UCSD-AML1 (cell line): ENCODE results near the gene STARD13.

ENCODE experiments used
- DNase-seq: peaks from one replicate; lab custom pipeline; 2025; ENCODE audit not compliant: unreplicated experiment; lab: John Stamatoyannopoulos, UW

Gene STARD13, protein sequence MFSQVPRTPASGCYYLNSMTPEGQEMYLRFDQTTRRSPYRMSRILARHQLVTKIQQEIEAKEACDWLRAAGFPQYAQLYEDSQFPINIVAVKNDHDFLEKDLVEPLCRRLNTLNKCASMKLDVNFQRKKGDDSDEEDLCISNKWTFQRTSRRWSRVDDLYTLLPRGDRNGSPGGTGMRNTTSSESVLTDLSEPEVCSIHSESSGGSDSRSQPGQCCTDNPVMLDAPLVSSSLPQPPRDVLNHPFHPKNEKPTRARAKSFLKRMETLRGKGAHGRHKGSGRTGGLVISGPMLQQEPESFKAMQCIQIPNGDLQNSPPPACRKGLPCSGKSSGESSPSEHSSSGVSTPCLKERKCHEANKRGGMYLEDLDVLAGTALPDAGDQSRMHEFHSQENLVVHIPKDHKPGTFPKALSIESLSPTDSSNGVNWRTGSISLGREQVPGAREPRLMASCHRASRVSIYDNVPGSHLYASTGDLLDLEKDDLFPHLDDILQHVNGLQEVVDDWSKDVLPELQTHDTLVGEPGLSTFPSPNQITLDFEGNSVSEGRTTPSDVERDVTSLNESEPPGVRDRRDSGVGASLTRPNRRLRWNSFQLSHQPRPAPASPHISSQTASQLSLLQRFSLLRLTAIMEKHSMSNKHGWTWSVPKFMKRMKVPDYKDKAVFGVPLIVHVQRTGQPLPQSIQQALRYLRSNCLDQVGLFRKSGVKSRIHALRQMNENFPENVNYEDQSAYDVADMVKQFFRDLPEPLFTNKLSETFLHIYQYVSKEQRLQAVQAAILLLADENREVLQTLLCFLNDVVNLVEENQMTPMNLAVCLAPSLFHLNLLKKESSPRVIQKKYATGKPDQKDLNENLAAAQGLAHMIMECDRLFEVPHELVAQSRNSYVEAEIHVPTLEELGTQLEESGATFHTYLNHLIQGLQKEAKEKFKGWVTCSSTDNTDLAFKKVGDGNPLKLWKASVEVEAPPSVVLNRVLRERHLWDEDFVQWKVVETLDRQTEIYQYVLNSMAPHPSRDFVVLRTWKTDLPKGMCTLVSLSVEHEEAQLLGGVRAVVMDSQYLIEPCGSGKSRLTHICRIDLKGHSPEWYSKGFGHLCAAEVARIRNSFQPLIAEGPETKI

DNA sequence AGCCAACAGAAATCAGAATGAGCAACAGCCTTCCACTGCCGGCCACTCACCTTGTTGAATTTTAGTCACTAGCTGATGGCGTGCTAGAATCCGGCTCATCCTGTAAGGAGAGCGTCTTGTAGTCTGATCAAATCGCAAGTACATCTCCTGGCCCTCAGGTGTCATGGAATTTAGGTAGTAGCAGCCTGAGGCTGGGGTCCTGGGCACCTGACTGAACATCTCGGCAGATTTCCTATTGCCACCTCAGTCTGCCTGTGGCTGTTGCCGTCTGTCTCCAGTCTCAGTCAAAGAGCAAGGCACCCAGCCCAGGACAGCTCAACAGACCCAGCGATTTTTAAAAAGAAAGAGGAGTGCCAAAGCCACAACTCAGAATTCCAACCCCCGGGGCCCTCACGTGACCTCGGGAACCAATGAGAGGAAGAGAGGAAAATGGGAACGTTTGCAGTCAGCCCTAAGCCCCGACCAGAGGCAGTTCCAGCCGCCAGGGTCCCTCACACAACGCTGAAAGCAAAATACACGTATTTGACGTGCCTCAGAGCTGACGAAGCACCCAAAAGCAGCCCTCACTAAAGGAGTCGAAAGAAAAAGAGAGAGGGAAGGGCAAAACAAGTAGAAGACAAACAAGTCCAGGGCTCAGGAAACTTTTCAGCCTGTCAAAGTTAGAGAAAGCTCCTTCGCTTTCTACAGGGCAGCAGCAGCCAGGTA is at the start of gene STARD13:
STARD13 (minus strand) TSS at position 336 of the 705 bp plus-strand sequence; CDS start at position 219, 117 bp downstream.
- DNase-seq: no peak

DNA sequence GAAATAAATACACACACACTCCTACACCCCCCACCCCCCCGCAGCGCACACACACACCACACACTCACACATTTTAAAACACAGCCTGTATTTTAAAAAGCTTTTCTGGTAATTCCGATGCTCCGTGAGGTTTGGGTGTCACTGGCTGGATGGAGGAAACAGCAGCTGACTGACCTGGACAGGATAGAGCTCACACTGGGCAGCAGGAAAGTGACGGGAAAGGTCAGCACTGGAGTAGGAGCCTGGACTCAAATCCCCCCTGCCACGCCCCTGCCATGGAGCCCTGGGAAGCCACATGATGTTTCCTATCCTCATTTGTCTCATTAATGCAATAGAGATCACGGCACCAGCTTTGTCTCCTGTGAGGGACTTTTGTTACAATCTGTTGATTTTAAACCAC is 49.3 kb upstream of the STARD13 start:
- DNase-seq: no peak

DNA sequence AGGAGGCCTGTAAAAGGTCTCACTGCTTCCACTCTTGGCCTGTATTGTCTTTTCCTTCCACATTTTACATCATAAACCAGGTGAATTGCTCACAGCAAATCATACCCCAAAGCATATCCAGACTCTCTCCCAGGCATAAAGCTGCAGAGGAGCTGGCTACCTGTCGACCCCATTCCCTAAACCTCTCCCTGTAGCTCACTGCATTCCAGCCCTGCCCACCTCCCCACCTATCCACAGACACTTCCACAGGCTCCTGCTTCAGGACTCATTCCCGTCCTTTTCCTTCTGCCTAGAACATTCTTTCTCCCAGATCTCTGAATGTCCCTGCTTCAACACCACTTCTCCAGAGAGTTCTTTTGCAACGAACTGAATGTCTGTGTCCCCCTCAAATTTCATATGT is 46.4 kb upstream of the STARD13 start:
- DNase-seq: no peak

DNA sequence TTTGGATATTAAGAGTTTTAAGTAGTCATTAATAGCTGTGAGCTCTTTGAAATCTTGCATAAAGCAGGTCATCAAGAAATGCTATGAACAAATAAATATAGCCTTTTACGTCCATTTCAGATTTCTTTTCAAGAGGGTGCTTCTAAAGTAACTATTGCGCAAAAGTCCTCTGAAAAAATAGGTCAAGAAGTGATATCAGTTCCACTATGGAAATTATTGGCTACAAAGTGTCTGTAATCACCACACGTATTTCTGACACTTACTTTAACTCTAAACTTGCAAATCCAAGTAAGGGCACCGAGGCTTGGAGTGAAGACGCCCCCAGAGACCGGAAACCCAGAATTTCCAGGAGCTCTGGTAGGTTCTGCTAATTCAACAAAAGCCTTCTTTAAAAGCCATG is 44.9 kb upstream of the STARD13 start:
- DNase-seq: no peak

DNA sequence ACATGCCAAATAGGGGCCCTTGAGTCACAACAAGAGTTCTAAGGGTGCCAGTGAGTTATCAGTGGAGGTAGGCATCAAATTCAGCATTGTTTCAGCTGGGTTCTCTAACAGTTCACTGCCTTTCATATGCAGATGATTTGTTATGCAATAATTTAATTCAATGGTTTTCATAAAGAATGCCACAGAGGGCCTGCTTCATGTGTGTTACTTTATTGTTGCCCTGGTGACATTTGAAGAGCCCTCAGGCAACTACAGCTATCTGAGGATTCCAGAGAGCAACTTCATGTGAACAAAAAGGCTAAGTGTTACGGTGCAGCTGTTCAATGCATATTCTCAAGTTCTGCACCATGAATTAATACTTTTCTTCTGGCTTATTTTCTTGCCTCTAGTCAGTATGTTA is 43.1 kb upstream of the STARD13 start:
- no peak for DNase-seq

DNA sequence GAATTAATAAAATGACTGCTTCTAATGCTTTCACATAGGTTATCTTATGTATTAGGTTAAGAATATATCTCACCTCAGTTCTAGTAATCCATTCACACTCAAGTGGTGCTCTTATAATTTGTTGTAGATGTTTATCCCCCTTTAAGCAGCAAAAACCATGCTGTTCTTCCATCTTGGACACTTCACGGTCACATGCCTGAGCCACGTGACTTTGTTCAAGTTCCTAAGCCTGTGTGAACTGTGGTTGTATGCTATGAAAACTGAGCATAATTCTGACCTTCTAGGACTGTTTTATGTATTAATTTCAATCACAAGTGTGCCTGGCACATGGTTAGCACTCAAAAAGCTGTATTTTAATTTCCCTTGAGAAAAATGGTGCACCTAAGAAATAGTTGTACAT is 41.2 kb upstream of the STARD13 start:
- no peak for DNase-seq

DNA sequence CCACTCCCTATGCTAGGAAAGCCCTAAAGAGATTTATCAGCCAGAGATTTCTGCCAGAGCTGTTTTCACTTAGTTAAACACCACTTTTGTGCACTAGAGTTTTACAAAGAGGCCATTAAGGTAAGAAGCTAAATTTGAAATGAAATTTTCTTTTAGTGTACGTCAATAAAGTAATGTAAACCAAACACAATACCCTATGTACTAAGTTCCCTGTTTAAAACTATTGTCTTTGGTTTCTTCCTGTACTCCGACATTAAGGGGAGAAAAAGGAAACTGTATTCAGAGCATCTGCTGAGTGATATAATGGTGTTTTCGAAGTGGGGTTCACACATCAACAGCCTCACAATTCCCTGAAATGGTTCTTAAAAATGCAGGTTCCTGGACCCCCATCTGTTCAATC is 40.7 kb upstream of the STARD13 start:
- DNase-seq: no peak

DNA sequence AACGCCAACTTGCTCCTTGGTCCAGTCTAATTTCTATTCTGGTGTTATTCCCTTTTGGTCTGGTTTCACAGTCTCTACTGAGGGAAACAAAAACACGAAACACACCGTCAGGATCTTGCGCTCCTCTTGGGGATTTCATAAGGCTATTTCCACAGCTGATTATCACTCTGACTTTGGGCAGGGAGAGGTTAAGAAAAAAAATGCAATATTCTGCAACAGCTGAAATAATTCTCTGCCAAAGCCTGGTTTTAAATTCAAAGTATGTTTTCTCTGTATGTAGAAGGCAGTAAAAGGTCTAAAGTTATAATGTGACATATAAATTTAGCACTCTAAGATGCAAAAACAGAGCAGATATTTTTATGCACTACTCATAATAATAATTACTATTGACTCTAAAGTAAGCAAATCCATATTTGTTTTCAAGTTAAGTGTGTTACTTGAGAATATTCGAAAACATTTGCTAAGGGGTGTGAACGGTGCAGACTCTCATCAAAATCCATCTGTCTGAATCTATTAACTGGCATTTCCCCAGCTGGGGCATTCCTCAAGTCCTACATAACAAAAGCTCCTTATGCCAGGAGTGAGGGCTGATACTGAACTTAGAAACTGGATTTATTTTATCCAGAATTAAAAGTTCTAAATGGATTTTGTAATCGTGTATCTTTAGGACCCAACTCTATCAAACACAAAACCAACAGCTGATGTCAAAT is 38.4 kb upstream of the STARD13 start:
- DNase-seq: no peak

DNA sequence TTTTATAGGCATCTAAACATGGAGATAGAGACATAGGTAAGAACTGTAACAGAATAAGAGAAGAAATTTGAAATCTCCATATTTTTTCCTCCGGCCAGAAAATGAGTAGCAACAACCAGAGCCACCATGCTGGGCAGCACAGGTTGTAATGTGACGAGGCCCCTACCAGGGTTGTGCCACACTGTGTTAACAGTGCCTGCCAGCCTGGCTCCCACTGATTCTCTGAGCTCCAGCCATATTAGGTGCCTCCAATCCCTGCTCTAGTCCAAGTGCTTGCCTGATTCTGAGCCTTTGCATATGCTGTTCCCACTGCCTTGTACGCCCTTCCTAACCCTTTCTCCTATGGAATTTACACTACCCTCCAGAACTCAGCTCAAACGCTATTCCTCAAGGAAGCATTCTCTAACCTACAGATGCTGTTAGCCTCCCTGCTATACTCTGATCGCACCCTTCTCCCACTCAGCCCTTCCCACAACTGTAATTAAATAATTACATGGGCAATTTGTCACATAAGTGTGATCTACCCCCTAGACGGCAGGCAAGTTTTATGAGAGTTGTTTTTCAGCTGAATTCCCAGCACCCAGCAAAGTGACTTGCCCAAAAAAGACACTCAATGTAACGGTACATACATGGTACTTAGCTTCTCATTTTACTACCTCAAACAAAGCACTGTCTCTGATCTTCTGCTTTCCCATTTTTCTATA is 37.6 kb upstream of the STARD13 start:
- DNase-seq: no peak

DNA sequence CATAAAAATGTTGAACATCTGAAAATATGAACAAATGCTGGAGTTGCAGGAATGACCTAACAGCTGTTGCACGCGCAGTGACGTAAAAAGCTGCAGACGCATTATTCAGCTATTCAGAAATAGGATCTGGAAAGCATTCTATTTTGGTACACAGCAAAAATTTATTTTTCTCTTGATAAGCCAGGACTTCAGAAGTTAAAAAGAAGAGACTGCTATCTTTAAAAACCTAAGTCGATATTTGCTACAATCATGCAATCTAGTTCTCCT is 36.9 kb upstream of the STARD13 start:
- DNase-seq: no peak

DNA sequence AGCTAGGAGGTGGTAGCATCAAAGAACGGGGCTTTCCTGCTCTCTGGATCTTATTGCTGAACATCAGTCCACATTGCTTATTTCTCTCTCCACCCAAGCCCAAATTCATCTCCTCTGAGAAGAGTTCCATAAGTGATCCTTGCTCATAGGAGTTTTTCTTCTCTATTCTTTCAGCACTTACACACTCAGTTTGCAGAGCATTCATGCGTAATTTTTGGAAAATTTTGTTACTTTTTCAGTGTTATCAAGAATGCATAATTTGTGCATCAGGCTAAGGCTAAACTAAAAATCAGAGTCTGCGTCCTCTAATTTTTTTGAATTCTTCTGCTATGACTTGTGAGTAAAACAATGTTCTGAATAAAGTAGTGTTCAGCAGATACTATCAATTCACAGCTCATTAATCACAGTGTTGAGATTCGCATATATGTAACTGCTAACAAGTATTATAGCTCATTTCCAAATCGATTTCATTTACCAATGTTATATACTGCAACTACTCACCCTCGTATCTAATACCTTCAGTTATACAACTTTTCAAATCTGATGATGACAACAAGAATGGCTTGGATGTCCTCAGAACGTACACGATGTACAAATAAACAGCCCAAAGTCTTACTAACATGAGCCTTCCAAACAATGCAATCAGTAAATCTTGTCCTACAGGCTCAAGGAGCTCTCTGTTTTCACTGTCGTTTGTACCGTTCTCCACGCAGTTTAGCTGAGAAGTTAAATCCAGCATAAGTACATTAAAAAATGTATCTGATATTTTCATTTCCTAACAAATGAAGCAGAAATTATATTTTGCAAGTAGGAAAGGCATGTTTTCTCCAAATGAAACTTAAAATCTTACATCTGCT is 36.4 kb upstream of the STARD13 start:
- DNase-seq: no peak

DNA sequence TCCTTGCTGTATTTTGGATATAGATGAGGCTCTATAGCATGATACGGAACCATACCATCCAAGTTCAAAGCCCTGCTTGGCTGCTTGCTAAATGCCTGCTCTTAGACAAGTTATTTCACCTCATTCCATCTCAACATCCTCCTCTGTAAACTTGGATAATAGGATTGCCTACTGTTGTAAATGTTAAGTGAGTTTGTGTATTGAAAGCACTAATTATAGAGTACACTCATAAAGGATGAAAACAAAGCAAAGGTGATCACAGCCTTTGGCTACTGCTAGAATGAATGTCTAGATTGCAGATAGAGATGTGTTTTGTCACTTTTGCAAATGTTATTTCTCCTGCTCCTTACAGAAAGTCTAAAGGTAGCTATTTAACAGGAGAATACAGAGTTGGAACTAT is 34.3 kb upstream of the STARD13 start:
- DNase-seq: no peak

DNA sequence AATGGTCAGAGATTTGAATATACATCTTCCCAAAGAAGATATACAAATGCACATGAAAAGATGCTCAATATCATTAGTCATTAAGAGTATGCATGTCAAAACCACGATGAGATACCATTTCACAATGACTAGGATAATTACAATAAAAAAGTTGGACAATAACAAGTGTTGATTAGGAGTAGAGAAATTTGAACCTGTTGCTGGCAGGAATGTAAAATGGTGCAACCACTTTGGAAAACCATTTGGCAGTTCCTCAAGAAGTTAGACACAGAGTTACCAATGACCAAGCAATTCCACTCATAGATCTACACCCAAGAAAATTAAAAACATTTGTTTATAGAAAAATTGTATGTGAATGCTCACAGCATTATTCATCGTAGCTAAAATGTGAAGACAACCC is 33.2 kb upstream of the STARD13 start:
- no peak for DNase-seq

DNA sequence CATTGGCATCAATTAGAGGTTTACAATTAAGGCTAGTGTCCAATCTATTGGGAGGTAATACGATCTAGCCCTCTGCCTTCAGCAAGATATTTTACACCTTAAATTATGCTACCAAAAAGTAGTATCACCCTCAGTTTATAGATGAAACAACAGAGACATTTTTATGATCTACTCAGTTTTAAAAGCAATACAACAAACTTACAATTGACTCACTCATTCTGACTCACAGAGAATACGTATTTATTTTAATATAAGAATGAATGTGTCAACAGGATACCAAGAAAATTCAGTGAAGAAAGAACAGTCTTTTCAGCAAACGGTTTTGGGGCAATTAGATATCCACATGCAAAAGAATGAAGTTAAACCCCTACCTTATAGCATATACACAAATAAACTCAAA is 32.5 kb upstream of the STARD13 start:
- DNase-seq: no peak

DNA sequence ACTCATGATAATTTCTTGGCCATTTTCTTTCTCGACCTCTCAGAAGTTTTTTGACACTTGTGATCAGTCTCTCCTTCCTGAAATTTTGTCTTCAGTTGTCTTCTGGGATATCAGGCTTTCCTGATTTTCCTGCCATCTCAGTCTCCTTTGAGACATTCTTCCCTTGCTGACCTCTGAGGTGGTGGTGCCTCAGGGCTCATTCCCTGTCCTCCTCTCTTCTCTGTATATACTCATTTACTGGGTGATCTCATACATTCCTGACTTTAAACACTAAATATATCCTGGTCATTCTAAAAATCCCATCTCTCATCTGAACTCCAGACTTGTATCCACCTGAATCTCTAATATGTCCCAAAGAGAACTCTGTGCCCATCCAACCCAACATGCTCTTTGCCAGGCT is 31.3 kb upstream of the STARD13 start:
- DNase-seq: no peak

DNA sequence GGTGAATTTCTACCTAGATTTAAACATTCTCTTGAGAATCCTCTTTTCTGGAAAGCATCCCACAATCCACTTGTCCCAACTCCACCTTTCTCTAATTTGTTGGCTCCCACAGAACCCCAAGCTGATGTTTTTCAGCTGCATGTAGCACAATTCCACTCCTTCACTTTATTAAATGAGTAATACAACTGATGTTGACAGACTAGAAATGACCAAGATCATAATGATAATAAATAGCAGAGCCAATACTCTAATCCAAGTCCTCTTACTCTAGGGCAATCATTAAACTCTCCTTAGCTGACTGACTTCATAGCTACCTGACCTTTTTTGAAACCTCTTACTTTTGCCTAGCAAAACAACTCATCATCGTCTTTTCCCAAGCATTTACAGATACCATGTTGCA is 27.9 kb upstream of the STARD13 start:
- DNase-seq: no peak

DNA sequence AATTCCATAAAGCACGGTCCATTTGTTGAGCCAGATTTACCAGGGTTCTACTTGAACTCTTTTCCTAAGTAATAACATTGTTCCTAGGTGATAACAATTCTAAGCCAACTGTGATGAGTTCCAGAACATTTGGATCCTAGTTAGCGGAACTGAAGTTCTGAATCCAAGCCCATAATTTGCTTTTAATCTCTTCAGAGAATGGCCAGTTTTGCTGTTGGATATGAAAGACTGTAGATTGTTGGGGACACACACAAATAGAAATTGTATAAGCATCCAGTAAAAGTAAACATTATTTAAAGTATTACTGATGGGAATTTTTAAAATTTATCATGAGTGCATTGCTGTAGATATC is 27.3 kb upstream of the STARD13 start:
- no peak for DNase-seq

DNA sequence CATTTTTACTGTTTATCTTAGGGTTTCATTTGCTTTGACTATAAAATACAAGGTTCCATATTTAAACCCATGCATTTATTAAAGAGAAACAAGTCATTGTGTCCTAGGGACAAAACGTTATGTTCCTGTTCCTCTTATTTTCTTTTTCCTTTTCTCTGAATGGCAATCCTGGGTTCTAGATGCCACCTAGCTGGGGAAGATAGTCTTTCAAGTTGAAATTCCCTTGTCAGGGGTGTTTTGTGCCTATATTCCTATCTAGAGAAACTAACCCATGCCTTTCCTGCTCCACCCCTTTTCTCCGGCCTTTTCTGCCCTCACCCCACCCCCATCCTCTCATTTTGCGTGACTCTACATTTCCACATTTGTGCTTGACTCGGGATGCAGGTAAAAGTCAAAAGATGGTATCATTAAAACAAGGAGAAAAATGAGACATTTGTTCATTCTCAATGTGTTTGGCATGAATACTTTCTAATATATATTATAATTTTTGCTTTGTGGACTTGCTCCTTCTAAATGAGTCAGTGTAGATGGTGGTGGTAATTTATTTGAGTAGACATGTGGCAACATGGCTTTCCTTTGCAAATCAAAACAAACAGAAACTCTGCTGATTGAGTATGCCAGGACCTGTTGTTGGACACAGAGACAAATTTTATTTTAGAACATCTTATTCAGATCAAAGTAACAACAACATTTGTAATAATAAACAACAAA is 26.8 kb upstream of the STARD13 start:
- DNase-seq: no peak

DNA sequence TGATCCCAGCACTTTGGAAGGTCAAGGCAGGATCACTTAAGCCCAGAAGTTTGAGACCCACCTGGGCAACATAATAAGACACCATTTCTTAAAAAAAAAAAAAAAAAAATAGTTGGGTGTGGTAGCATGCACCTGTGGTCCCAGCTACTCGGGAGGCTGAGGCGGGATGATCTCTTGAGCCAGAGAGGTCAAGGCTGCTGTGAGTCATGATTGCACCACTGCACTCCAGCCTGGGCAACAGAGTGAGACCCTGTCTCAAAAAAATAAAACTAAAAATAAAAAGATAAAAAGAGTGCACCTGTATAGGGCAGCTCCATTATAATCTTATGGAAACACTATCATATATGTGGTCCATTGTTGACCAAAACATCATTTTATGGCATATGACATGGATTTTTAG is 25.5 kb upstream of the STARD13 start:
- no peak for DNase-seq
